ENCODE measurements around the gene CCDC54.

GRCh38 chr3:107421170-107421792, 44.0 kb downstream of the CCDC54 start:
- TF ChIP-seq CTCF (IDR thresholded peaks at IDR 0.05) (peak in 5 of 6 experiments; percentile 25 to 78 (median 75)), POLR2A (IDR thresholded peaks at IDR 0.05) (no peak)
